Measurements from ENCODE around the gene TAGAP.

The TAGAP gene

DNA sequence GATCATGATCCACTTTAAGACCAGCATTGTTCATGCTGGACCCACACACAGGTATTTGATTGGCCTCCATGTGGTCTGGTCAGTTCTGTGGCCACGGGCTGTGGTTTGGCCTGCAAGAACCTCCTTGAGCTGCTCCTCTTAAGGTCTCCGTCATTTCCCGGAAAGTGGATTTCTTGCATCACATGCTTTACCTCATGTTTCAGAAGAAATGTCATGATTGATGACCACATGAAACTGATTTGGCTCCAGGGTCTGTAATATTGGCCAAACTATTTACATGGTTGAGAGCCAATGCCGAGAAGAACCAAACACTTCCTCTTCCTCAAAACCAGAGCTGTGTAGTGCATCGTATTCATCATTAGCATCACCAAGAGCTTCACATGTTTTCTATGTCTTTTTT is 31.6 kb downstream of the TAGAP start:
- TF ChIP-seq, protein P1, sequence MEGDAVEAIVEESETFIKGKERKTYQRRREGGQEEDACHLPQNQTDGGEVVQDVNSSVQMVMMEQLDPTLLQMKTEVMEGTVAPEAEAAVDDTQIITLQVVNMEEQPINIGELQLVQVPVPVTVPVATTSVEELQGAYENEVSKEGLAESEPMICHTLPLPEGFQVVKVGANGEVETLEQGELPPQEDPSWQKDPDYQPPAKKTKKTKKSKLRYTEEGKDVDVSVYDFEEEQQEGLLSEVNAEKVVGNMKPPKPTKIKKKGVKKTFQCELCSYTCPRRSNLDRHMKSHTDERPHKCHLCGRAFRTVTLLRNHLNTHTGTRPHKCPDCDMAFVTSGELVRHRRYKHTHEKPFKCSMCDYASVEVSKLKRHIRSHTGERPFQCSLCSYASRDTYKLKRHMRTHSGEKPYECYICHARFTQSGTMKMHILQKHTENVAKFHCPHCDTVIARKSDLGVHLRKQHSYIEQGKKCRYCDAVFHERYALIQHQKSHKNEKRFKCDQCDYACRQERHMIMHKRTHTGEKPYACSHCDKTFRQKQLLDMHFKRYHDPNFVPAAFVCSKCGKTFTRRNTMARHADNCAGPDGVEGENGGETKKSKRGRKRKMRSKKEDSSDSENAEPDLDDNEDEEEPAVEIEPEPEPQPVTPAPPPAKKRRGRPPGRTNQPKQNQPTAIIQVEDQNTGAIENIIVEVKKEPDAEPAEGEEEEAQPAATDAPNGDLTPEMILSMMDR (IDR thresholded peaks at IDR 0.05): no peak

DNA sequence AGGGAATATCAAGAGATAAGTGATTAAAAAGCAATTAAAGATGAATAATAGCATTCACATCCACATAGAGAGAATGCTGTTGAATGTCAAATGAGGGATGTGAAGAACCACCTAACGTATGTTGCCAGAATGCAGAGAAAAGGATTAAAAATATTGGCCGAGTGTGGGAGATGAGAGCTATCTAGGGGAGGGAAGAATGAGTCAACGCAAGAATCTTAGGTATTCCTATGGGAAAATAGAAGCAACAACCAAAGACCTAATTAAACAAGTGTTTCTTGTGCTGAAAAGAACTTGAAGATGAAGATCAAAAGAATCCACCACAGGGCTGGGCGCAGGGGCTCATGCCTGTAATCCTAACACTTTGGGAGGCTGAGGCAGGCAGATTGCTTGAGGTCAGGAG is 32.6 kb downstream of the TAGAP start:
- TF ChIP-seq, protein P1 (IDR thresholded peaks at IDR 0.05): no peak

DNA sequence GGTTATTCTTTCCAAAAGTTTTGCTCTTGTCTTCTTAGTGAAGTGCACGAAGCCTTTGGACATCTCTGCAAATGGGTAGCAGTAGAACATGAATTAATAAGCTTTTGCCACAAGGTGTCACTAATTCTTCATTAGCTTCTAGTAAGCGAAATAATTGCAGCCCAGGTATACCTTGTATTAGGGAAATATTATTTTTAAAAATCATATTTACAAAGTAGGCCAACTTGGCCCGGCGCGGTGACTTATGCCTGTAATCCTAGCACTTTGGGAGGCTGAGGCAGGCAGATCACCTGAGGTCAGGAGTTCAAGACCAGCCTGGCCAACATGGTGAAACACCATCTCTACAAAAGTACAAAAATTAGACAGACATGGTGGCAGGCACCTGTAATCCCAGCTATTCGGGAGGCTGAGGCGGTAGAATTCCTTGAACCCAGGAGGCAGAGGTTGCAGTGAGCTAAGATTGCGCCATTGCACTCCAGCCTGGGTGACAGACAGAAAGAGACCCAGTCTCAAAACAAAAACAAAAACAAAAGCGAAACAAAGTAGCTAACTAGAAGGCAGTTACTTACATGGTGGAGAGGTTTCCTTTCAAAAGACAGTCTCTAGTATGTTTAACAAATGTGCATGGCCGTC is 36.0 kb downstream of the TAGAP start:
- TF ChIP-seq, protein P1 (IDR thresholded peaks at IDR 0.05): peak; percentile 40; the same call in 1 of the 2 replicates

DNA sequence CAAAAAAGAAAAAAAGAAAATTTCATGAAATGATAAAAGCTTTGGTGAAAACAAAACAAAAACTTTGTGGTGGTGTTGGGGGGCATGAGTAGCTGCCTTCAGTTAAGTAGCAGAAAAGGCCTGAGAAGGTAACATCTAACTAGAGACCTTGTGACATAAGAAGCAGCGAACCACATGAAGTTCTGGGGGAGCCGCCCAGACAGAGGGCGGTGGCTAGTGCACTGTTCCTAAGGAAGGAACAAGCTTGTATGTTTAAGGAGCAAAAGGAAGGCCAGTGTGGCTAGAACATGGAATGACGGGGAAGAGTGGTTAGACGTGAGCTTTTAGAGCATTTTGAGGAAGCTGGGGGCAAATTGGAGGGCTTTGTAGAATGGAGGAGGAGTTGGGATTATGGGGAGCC is 37.3 kb downstream of the TAGAP start:
- TF ChIP-seq, protein P1 (IDR thresholded peaks at IDR 0.05): no peak

DNA sequence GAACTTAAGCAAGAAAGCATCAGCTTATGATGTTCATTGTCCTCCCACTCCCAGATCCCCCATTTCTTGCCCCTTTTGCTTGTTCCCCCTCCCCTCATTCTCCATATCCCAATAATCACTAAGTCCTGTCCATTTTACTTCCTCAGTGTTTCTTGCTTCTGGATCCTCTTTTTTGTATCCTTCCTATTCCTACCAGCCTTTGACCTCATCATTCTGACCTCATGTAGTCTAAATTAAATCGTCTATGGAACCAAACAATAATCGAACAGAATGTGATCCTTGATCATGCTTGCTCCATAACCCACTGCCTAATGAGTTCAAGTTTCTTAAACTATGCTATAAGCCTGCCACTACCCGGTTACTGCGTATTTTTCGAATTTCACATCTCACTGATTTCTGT is 39.4 kb downstream of the TAGAP start:
- TF ChIP-seq, protein P1 (IDR thresholded peaks at IDR 0.05): no peak

DNA sequence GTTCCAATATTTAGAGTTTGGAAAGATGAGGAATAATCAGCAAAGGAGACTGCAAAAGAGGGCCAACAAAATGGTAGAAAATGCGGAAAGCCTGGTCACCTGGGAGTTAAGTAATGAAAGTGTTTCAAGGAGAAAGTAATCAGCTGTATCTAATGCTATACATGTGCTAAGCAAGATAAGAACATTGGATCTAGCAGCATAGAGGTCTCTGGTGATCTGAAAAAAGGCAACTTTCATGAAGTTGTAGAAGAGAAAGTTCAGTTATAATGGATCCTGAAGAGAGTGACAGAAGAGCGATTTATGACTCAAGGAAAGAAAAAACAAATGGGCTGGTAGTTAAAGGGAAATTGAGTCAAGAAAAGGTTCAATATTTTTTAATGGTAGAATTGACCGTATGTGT is 40.2 kb downstream of the TAGAP start:
- TF ChIP-seq, protein P1 (IDR thresholded peaks at IDR 0.05): no peak

DNA sequence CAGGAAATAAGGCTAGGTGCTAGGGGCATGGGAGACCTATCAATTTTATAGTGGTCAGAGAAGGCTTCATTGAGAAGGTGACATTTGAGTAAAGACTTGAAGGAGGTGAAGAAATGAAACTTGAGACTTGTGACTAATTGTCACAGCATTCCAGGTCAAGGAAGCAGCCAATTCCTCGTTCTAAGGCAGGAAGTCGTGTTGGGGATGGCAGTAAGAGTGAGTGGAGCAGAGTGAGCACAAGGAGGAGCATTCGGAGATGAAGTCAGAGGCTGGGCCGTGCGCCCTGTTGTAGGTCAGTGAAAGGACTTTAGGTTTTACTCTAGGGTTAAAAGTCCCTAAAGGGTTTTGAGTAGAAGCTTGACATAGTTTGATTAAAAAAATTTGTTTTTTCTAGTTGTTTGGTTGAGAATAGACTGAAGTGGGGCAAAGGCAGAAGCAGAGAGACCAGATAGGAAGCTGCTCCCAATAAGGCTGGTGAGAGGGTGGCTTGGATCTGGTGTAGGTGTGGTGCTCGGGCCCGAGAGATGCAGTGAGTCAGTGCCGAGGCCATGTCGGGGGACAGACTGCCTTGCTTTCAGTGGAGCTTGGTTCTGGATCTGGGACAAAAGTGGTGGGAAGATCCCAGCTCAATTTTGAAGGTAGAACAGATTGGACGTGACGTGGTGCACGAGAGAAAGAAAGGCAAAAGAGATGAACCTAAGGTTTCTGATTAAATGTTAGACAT is 42.2 kb downstream of the TAGAP start:
- TF ChIP-seq, protein P1 (IDR thresholded peaks at IDR 0.05): no peak

Measured in LNCAP (cell line).